ENCODE data around the gene BMPER. TPM values are rescaled to one million over a fixed set of nuclear protein-coding genes. Genes with fewer than 3 reads are reported as not detected.

The BMPER gene
- polyA plus RNA-seq, 1 of the 3 experiments (the other 2 are of a cell fraction): 20.0 TPM

DNA sequence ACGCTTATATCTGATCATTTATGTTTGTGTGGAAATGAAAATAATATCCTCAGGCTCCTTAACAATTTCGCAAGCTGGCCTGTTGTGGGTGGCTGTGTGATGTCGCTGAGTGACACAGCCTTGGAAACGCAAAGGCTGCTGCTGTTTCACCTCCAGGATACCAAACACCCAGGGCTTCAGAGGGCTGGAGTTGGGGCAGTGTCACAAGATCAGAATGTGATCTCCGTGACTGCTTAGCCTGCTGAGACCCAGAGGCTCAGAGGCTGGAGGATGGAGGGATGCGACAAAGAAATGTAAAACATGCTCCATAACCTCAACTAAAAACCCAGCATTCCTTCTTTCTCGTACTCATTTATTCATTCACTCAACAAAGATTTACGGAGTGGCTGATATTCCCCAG lies 37.2 kb upstream of the BMPER start:
- Histone ChIP-seq H3K27ac (ENCODE audit: low read depth in 2 of 2, low read length in 1 of 2) (no peak overlapping the region), H3K36me3 (replicated peaks in 1 of 2; ENCODE audit: control insufficient read depth in 1 of 2, insufficient read depth in 2 of 2, low read length in 1 of 2) (no peaks in the 10 kb centered on the region), H3K79me2 (ENCODE audit: insufficient read depth) (no peaks in the 10 kb centered on the region), H2AFZ (ENCODE audit: low read depth) (peak overlapping the region; percentile 50; the same call in 1 of the 2 replicates), H3F3A (replicated peaks; ENCODE audit: insufficient read depth) (no peaks in the 10 kb centered on the region), H3K9ac (no peak overlapping the region), H3K4me1 (ENCODE audit: control insufficient read depth in 1 of 2, insufficient read depth in 2 of 2, low read depth in 1 of 2, low read length in 1 of 2) (peaks cover 3 to 6% of the 10 kb centered on the region in 2 experiments; a peak in 3 of 4 replicates), H4K20me1 (ENCODE audit: insufficient read depth) (no peaks in the 10 kb centered on the region), H3K4me2 (no peak overlapping the region), H3K4me3 (ENCODE audit: low read depth in 2 of 2, low read length in 1 of 2) (no peak overlapping the region), H3K27me3 (ENCODE audit: insufficient read depth) (no peaks in the 10 kb centered on the region), H3K9me2 (no peaks in the 10 kb centered on the region), H3K9me3 (no peaks in the 10 kb centered on the region)
- ChIA-PET POLR2A (no interaction called here), CTCF (interaction anchor here (1.0 kb wide), 1 partner anchor 49 kb away, joined by 3 read pairs; no protein-coding TSS in a partner anchor)
- WGBS (ENCODE audit: low lambda C conversion rate): 46% methylated on average over 8 of the region's 8 CpGs
- peak; percentile 44 for DNase-seq
- TF ChIP-seq TAF1 (IDR thresholded peaks at IDR 0.05; ENCODE audit: borderline replicate concordance, low read depth, low read length): no peak
- 0 out of 4 replicates have a peak, but pooled peaks of 1 of the 2 experiments have one; percentile 21 for TF ChIP-seq EP300 (IDR thresholded peaks at IDR 0.05; ENCODE audit: borderline replicate concordance in 1 of 2, low read depth in 1 of 2, low read length in 1 of 2)
- TF ChIP-seq RCOR1 (IDR thresholded peaks at IDR 0.05; ENCODE audit: low read length): peak; percentile 14; the same call in 1 of the 2 replicates

- no peaks in the 10 kb centered on the region for H3K36me3 ChIP-seq (replicated peaks in 1 of 2; ENCODE audit: control insufficient read depth in 1 of 2, insufficient read depth in 2 of 2, low read length in 1 of 2)
- TF ChIP-seq RAD21 (IDR thresholded peaks at IDR 0.05; ENCODE audit: low read length) (no peak), REST (IDR thresholded peaks at IDR 0.05; ENCODE audit: low read depth, low read length) (no peak), FOXM1 (IDR thresholded peaks at IDR 0.05; ENCODE audit: low read depth) (no peak), CHD2 (IDR thresholded peaks at IDR 0.05; ENCODE audit: low read length, partially characterized antibody) (no peak), NFIC (IDR thresholded peaks at IDR 0.05; ENCODE audit: borderline replicate concordance) (no peak)
- no peak overlapping the region for H3K27ac ChIP-seq (ENCODE audit: low read depth in 2 of 2, low read length in 1 of 2)
- no peak overlapping the region for H3K4me2 ChIP-seq
- CTCF ChIA-PET: no interaction called here
- DNase-seq: no peak
- POLR2A ChIA-PET: no interaction called here
- H4K20me1 ChIP-seq (ENCODE audit: insufficient read depth): no peaks in the 10 kb centered on the region
- H3F3A ChIP-seq (replicated peaks; ENCODE audit: insufficient read depth): peaks cover 9% of the 10 kb centered on the region
- no peaks in the 10 kb centered on the region for H3K27me3 ChIP-seq (ENCODE audit: insufficient read depth)
- no peaks in the 10 kb centered on the region for H3K9me2 ChIP-seq
- H3K9me3 ChIP-seq: no peaks in the 10 kb centered on the region
- peaks cover 3 to 16% of the 10 kb centered on the region in 2 experiments for H3K4me1 ChIP-seq (ENCODE audit: control insufficient read depth in 1 of 2, insufficient read depth in 2 of 2, low read depth in 1 of 2, low read length in 1 of 2)
- no peak overlapping the region for H3K4me3 ChIP-seq (ENCODE audit: low read depth in 2 of 2, low read length in 1 of 2)
- H3K79me2 ChIP-seq (ENCODE audit: insufficient read depth): no peaks in the 10 kb centered on the region
- WGBS (ENCODE audit: low lambda C conversion rate): 76% methylated on average over 5 of the region's 5 CpGs
- H2AFZ ChIP-seq (ENCODE audit: low read depth): no peak overlapping the region
- no peak overlapping the region for H3K9ac ChIP-seq
Measured at GRCh38 chr7:33869176-33869575, 36.2 kb upstream of the BMPER start.
